ENCODE data around the gene NFYB.
"Not testable (repeated sequence)": the region's sequence is repeated elsewhere in the genome, so short reads cannot be mapped to it uniquely, and the experiment has no call there.

Gene NFYB

DNA sequence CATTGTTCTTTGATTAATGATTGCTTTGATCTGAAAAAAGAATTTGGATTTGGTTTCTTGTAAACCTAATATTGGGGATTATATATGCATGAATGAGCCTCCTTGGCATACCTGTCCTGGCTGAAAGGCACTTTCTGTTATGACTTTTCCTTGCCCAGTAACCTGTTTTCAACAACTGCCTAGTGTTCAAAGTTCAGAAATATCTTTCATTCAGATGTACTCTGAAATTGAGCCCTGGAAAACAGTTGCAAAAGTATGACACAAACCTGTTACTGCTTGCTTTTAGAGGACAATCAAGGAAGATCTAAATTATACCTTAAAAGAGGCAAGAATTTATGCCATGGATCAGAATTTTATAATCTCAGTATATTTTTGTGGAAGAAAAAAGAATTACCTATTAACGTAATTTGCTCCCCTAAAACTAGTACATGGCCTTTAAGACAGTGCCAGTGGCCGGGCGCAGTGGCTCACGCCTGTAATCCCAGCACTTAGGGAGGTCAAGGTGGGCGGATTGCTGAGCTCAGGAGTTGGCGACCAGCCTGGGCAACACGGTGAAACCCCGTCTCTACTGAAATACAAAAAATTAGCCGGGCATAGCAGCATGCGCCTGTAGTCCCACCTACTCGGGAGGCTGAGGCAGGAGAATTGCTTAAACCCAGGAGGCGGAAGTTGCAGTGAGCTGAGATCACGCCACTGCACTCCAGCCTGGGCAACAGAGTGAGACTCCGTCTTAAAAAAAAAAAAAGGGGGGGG, 23.0 kb downstream of the NFYB start:
- not testable (repeated sequence) for DNase-seq (ENCODE audit: low read depth)

DNA sequence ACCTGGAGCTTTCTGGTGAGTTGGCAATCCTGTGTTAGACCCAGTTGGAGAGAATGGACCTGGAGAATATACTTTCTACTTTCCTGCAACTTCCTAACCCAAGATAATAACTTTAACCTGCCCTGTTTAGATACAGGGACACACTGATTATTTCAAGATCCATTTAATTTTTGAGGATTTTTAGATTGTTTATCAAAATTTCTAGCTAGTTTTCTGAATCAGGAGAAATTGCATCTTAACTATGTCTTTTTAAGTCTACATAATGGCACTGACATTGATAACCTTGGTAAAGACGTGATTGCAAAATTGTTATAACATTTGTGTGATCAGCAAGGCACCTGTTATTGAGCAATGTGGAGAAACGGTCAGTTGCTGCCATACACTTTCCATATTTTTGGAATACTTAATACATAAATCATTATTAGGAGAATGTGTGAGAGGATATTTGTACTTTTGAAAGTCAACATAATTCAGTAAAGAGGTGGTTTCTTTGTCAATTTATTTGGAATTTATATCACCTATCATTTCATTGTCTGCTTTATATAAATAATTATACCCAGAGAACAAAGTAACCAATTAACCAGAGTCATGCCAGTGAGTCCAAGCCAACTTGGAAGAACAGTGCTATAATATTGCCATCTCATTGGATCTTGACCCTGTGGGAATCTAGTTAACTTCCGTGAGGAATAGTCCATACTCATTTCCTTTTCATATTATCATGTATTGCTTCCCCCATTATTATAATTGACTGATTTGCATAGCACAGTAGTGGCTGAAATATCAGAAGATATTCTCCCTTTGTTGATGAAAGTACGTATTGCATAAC, 28.4 kb downstream of the NFYB start:
- DNase-seq (ENCODE audit: low read depth): no peak

- peak; percentile 62 for DNase-seq (ENCODE audit: low read depth)
Measured at GRCh38 chr12:104108755-104109445, 29.1 kb downstream of the NFYB start.

DNA sequence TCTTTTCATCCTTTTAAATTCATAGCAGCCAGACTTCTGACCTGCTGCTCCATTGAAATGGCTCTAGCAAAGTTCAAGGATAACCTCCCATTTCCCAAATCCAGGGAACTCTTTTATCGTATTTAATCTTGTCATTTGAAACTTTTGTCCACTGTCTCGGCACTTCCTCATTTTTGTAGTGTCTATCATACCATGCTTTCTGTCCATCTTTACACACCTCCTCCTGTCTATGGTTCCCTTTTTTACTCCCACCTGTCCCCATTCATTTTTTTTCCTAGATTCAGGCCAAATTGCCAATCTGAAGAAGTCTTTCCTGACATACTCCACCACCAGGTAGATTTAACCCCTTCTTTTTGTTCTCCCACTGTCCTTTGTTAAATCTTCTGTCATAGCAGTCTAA, 31.0 kb downstream of the NFYB start:
- DNase-seq (ENCODE audit: low read depth): no peak

DNA sequence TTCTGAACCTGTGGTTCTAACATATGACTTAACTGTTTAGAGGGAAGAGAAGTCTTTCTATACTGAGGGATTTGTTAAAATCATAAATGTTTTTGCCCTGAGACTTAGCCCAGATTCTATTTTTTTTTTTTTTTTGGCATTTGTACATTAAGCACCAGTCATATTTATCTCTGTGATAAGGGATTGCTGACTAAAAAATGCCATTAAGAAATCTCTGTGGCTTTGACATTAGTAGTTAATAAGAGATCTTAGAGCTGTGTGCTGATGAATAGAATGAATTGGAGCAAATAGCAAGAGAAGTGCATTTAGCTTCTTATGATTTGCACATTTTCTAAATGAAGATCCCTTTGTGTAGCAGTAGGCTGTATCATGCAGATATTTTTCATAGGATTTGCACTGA, 32.5 kb downstream of the NFYB start:
- no peak for DNase-seq (ENCODE audit: low read depth)

- DNase-seq (ENCODE audit: low read depth): no peak
Measured at GRCh38 chr12:104097954-104098353, 40.1 kb downstream of the NFYB start.

DNA sequence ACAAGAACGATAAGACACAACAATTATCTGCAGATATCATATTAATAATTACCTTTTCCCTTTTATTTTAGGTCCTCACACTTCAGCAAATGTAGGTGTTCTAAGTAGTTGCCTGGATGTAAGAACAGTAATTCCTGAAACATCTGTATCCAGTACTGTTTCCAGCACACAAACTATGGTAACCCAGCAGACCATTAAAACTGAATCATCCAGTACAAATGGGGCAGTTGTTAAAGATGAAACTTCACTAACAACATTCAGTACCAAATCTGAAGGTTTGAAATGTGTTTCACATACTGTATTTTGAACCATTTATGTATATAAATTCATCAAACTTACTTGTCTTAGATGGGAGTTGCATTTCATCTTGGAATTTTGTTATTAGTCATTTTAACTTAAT, 42.7 kb downstream of the NFYB start:
- DNase-seq (ENCODE audit: low read depth): no peak

GRCh38 chr12:104094284-104094683, 43.7 kb downstream of the NFYB start:
- DNase-seq (ENCODE audit: low read depth): no peak

DNA sequence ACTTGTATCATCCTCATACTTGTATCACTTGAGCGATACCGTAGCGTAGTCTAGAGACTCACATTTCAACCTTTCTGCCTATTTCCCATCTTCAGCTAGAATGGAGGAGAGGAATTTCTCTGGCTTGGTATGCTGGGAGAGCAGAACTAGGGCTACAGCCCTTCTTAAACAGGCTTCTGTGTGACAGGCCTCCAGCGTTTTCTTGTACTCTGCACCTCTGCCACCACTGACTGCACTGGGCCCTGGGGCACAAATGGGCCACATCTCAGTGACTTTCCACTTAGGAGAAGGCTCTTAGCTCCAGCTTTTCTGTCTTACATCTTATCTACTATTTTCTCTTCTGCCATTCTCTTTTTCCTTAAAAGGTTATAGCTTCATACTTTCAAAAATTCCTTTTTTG, 46.9 kb downstream of the NFYB start:
- no peak for DNase-seq (ENCODE audit: low read depth)

DNA sequence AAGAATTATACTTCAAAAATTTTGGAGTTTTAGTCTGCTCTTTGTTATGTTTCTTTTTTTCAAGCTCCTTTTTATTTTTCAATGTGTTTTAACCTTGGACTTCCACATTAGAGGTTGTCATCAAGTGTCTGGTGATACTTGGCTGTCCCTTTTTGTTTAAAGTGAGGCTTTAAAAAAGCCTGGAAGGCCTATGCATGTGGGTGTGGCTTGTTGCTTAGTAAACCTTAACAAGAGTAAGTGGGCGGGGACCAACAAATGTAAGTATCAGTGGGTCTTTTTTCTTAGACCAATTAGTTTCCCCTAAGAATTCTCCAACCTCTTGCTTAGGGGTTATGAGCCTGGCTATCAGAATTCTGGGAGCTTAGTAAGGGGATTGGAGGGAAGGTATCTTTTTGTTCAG, 47.3 kb downstream of the NFYB start:
- no peak for DNase-seq (ENCODE audit: low read depth)

GRCh38 chr12:104083769-104084475, 54.1 kb downstream of the NFYB start:
- no peak for DNase-seq (ENCODE audit: low read depth)

DNA sequence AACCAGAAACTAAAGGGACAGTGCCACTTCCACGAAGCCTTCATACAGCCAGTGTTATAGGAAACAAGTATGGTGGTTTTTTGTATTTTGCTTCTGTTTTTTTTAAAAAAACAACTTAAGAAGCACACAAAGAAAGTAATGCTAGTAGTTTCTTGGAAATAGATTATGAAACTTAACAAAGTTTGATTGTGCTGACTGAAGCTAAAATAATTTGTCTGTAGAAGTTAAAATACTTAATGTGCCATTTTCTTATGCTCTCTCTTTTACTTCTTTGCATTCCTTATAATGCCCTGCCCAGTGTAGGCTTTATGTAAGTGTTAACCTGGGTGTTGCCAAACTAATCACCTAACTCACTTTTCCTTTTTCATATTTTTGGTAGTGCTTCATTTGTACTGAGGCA, 57.2 kb downstream of the NFYB start:
- no peak for DNase-seq (ENCODE audit: low read depth)

- no peak for DNase-seq (ENCODE audit: low read depth)
Measured at GRCh38 chr12:104079024-104079423, 59.0 kb downstream of the NFYB start.

GRCh38 chr12:104073699-104074098, 64.3 kb downstream of the NFYB start:
- no peak for DNase-seq (ENCODE audit: low read depth)

DNA sequence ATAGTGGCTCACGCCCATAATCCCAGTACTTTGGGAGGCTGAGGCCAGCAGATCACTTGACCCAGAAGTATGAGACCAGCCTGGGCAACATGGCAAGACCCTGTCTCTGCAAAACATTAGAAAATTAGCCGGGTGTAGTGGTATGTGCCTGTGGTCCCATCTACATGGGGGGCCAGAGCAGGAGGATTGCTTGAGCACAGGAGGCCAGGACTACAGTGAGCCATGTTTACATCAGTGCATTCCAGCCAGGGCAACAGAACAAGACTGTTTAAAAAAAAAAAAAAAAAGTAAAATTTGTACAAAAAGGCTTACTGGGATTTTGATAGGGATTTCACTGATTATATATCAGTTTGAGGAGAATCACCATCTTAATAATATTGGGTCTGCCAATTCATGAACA, 65.9 kb downstream of the NFYB start:
- no peak for DNase-seq (ENCODE audit: low read depth)

Data from stimulated activated CD8-positive, alpha-beta memory T cell treated with anti-CD3 and anti-CD28 coated beads, Interleukin-15, amount 100 ng/mL, for 24 hours (primary cell).